D721Med (cell line): Measurements from ENCODE around the gene CFAP61.
"Not testable (repeated sequence)": the region's sequence is repeated elsewhere in the genome, so short reads cannot be mapped to it uniquely, and the experiment has no call there.

ENCODE experiments used
- DNase-seq: peaks from one replicate; pipeline ENCODE4 v3.0.0; 2011; ENCODE audit warnings: low spot score; ENCODE audit not compliant: insufficient read length
- FAIRE-seq: peaks from 2 replicates; lab custom pipeline; 2011; peaks lifted over from hg19 to GRCh38; lab: Jason Lieb, UNC
- TF ChIP-seq, protein P1 (sequence below): IDR thresholded peaks from 2 replicates; pipeline ENCODE4 v1.5.1; 2012; ENCODE audit warnings: mild to moderate bottlenecking, control low read depth; ENCODE audit not compliant: insufficient read depth; ENCODE audit errors: missing control alignments

The CFAP61 gene

DNA sequence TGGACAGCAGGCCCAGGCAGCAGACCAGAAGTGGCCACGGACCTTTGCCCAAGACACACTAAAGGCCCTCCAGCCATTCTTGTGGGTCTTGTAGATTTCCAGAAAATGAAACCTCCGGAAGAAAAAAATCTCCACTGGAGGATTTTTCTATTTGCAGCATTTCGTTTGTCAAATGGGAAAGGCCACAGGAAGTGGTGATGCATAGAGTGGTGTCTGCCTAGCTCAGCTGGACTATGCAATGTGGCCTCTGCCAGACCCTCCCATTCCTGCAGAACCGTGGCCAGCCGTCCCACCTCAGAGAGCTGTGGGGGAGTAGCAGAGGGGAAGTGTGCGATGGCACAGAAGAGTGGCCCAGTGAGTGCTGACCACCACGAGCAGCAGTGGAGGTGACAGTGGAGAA, 291.6 kb downstream of the CFAP61 start:
- no peak for DNase-seq
- no peak for FAIRE-seq
- TF ChIP-seq, protein P1, sequence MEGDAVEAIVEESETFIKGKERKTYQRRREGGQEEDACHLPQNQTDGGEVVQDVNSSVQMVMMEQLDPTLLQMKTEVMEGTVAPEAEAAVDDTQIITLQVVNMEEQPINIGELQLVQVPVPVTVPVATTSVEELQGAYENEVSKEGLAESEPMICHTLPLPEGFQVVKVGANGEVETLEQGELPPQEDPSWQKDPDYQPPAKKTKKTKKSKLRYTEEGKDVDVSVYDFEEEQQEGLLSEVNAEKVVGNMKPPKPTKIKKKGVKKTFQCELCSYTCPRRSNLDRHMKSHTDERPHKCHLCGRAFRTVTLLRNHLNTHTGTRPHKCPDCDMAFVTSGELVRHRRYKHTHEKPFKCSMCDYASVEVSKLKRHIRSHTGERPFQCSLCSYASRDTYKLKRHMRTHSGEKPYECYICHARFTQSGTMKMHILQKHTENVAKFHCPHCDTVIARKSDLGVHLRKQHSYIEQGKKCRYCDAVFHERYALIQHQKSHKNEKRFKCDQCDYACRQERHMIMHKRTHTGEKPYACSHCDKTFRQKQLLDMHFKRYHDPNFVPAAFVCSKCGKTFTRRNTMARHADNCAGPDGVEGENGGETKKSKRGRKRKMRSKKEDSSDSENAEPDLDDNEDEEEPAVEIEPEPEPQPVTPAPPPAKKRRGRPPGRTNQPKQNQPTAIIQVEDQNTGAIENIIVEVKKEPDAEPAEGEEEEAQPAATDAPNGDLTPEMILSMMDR = no peak

DNA sequence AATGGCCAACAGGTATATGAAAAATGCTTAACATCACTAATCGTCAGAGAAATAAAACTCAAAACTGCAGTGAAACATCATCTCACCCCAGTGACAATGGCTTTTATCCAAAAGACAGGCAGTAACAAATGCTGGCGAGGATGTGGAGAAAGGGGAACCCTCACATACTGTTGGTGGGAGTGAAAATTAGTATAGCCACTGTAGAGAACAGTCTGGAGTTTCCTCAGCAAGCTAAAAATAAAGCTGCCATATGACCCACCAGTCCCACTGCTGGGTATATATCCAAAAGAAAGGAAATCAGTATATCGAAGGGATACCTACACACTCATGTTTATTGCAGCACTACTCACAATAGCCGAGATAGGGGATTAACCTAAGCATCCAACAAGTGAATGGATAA, 292.1 kb downstream of the CFAP61 start:
- TF ChIP-seq, protein P1 = no peak
- DNase-seq = no peak
- FAIRE-seq = no peak

DNA sequence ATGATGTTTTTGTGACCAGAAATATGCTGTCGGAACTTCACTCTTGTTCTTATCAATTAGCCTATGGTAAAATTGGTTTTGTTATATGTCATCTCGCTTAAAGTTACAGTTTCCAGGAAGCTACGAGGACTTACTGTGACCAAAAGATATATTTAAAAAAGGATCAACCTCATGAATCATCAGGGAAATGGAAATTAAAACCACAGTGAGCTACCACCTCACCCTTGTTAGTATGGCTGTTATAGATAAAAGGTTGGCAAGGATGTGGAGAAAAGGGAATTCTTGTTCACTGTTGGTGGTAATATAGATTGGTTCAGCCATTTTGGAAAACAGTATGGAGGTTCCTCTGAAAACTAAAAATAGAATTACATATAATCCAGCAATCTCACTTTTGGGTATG, 301.2 kb downstream of the CFAP61 start:
- DNase-seq (no peak), FAIRE-seq (no peak)
- TF ChIP-seq, protein P1 = no peak

DNA sequence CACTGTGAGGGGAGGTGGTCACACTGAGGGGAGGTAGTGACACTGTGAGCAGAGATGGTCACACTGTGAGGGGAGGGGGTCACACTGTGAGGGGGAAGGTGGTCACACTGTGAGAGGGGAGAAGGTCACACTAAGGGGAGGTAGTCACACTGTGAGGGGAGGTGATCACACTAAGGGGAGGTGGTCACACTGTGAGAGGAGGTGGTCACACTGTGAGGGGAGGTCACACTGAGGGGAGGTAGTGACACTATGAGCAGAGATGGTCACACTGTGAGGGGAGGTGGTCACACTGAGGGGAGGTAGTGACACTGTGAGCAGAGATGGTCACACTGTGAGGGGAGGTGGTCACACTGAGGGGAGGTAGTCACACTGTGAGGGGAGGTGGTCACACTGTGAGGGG, 303.2 kb downstream of the CFAP61 start:
- FAIRE-seq, DNase-seq: not testable (repeated sequence)

DNA sequence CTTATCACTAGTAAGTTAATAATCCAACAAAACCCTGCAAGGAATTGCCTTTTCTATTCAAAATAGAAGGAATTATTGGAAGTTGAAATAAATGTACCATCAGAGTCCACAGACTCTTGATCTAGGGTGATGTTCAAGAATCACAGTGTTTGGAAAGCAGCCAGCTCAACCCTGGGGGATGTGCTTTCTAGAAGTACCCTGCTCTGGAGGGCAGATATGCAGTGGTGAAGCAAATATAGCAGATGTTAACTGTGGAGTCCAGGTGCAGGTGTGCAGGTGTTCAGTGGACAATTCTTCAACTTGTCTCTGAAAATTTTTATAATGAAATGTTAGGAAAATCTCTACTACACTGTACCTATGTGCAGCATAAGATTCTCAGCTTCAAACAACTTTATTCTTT, 306.5 kb downstream of the CFAP61 start:
- TF ChIP-seq, protein P1 = no peak
- DNase-seq = no peak
- no peak for FAIRE-seq

DNA sequence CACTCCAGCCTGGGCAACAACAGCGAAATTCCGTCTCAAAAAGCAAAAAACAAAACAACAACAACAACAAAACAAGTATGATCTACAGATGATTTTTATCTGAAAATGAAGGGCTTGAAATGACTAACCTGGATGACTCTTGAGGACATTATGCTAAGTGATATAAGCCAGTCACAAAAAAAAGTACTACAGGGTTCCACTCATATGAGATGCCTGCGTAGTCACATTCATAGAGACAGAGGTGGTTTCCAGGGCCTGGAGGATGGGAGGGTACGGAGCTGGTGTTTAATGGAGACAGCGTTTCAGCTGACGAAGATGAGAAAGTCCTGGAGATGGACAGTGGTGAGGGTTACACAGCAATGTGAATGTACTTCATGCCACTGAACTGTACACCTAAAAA, 307.3 kb downstream of the CFAP61 start:
- DNase-seq (no peak), FAIRE-seq (no peak)
- TF ChIP-seq, protein P1 = no peak

DNA sequence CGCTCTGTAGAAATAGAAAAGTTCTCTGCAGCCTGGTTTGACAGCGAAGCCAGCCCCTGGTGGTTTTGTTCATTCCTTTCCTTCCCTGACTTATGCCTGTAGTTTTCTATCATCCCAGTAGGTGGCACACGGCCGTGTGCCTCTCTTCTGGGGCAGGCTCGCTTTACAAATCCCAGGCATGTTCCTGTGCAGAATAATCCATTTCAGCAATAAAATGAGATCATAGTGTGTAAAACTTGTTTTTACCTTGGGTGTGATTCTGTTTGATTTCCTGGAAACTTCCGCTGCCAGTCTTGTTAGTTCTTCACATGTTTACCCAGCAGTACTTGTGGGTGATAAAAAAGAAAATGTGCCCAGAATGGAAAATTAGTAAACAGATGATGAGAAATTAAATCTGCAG, 308.1 kb downstream of the CFAP61 start:
- no peak for FAIRE-seq
- DNase-seq = no peak
- TF ChIP-seq, protein P1 = peak; percentile 60

DNA sequence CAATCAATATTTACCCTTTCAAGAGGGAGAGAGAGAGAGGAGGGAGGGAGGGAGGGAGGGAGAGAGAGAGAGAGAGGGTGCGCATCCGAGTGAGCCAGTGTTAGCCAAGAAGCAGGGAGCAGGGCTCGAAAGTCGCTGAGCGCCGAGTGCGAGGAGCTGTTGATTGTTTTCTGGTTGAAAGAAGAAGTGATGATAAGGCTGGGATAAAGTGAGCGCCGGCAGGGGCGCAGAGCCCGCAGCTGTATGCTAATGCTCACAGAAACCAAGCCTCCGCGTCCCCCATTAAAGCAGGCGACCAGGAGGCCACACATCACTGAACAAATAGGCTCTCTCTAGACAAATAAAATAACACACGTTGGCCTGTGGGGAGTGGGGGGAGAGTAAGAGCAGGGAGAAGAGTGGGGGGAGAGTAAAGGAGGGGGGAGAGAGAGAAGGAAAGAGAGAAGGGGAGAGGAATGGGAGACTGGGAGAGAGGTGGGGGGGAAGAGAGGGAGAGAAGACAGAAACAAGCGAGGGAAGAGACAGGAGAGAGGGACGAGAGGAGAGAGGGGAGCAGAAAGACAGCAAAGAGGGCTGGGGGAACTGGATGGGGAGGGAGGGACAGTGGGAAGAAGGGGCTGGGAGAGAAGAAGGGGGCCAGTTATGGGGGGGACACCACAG, 310.6 kb downstream of the CFAP61 start:
- FAIRE-seq = no peak
- TF ChIP-seq, protein P1 = no peak
- no peak for DNase-seq
